ENCODE data around the gene CNGA4. TPM values are rescaled to one million over a fixed set of nuclear protein-coding genes. Genes with fewer than 3 reads are reported as not detected.
"Not testable (repeated sequence)": the region's sequence is repeated elsewhere in the genome, so short reads cannot be mapped to it uniquely, and the experiment has no call there.

CNGA4 gene
- total RNA-seq, 1 donor from 2014 or later: 0.12 TPM

GRCh38 chr11:6260207-6260726 lies 21.4 kb downstream of the CNGA4 start:
- no peak for DNase-seq (ENCODE audit: extremely low read depth, low read depth, low spot score)

- DNase-seq (ENCODE audit: extremely low read depth, low read depth, low spot score): no peak
Observed at GRCh38 chr11:6263662-6264061, 24.8 kb downstream of the CNGA4 start.

DNA sequence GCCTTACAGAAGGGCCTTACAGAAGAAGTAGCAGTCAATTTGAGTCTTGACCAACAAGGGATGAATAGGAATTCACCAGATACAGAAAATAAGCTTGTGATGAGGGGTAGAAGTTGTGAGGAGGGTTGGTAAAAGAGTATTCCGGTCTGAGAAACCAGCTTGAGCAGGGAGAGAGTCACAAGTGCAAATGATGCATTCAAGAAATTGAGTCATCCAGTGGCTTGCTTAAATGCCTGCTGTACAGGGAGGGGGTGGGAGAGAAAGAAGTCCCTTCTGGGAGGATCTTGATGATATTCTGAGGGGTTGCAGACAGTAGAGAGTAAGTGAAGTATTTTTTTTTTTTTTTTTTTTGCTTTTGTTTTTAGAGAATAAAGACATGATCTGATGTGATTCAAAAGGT lies 29.9 kb downstream of the CNGA4 start:
- DNase-seq (ENCODE audit: extremely low read depth, low read depth, low spot score): no peak

DNA sequence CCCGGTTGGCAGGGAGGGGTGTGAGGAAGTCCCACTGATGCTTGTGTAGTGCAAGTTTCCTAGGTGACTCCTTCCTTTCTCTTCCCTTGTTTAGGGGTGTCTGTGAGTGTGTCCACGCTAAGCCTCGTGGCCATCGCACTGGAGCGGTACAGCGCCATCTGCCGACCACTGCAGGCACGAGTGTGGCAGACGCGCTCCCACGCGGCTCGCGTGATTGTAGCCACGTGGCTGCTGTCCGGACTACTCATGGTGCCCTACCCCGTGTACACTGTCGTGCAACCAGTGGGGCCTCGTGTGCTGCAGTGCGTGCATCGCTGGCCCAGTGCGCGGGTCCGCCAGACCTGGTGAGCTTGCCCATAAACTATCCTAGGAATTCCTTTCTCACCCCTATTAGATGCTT lies 31.1 kb downstream of the CNGA4 start:
- no peak for DNase-seq (ENCODE audit: extremely low read depth, low read depth, low spot score)

- no peak for DNase-seq (ENCODE audit: extremely low read depth, low read depth, low spot score)
Observed at GRCh38 chr11:6270584-6271246, 31.8 kb downstream of the CNGA4 start.

- DNase-seq (ENCODE audit: extremely low read depth, low read depth, low spot score): no peak
Observed at GRCh38 chr11:6271598-6271997, 32.7 kb downstream of the CNGA4 start.

GRCh38 chr11:6273188-6273587 lies 34.3 kb downstream of the CNGA4 start:
- DNase-seq (ENCODE audit: extremely low read depth, low read depth, low spot score): no peak

DNA sequence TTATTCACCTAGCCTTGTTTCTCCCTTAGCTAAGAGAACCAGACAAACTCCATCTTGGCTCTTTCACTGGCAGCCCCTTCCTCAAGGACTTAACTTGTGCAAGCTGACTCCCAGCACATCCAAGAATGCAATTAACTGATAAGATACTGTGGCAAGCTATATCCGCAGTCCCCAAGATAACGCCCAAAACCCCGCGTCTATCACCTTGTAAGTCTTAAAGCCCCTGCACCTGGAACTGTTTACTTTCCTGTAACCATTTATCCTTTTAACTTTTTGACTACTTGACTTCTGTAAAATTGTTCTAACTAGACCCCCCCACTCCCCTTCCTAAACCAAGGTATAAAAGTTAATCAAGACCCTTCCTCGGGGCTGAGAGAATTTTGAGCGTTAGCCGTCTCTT lies 41.9 kb downstream of the CNGA4 start:
- DNase-seq (ENCODE audit: extremely low read depth, low read depth, low spot score): not testable (repeated sequence)

GRCh38 chr11:6283453-6284023 lies 44.6 kb downstream of the CNGA4 start:
- DNase-seq (ENCODE audit: extremely low read depth, low read depth, low spot score): no peak

GRCh38 chr11:6284250-6284649 lies 45.4 kb downstream of the CNGA4 start:
- DNase-seq (ENCODE audit: extremely low read depth, low read depth, low spot score): no peak

DNA sequence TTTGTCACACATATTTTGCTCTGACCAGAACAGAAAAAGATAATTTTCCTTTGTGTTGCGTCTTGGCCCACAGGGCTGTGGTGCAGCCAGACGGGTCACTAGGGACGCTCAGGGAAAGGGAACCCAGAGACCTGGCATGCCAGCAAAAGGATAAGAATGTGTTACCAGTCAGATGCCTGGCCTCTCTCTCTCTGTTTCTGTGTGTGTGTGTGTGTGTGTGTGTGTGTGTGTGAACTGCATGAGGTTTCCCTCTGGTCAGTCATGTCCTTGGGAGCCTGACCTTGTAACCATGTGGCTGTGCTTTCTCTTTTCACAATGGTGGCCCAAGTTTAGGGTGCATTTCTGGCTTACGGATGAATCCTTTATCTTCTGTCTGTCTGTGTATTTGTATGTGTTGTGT lies 46.1 kb downstream of the CNGA4 start:
- DNase-seq (ENCODE audit: extremely low read depth, low read depth, low spot score): no peak

Other genes starting within 250 kb of the CNGA4 start
- gene OR56A4, start 232.1 kb upstream of the CNGA4 start, total RNA-seq: not detected in 2 replicates
- gene OR56A1, start 208.3 kb upstream of the CNGA4 start, total RNA-seq: under 0.01 TPM in 1 of 2 replicates, not detected in the other
- not detected in 2 replicates for gene OR56B4, start 131.4 kb upstream of the CNGA4 start, total RNA-seq
- gene OR52B2, start 68.8 kb upstream of the CNGA4 start, total RNA-seq: not detected in 2 replicates
- gene OR52W1, start 39.9 kb upstream of the CNGA4 start, total RNA-seq: not detected in 2 replicates
- not detected in 2 replicates for gene C11orf42, start 33.5 kb upstream of the CNGA4 start, total RNA-seq
- 16.1 and 22.9 TPM in 2 replicates for gene FHIP1B, start 4.5 kb upstream of the CNGA4 start, total RNA-seq
- gene CCKBR, start 20.7 kb downstream of the CNGA4 start, total RNA-seq: not detected in 2 replicates
- gene CAVIN3, start 81.4 kb downstream of the CNGA4 start, total RNA-seq: 365 and 424 TPM in 2 replicates
- 89.0 and 90.5 TPM in 2 replicates for gene SMPD1, start 151.4 kb downstream of the CNGA4 start, total RNA-seq
- gene APBB1, start 180.0 kb downstream of the CNGA4 start, total RNA-seq: 36.3 and 46.7 TPM in 2 replicates
- 2.5 TPM in 1 of 2 replicates, not detected in the other for gene HPX, start 201.9 kb downstream of the CNGA4 start, total RNA-seq
- gene TRIM3, start 234.9 kb downstream of the CNGA4 start, total RNA-seq: 17.1 and 46.3 TPM in 2 replicates
- gene ARFIP2, start 242.2 kb downstream of the CNGA4 start, total RNA-seq: 46.2 and 60.3 TPM in 2 replicates
- gene TIMM10B, start 242.4 kb downstream of the CNGA4 start, total RNA-seq: 15.5 and 30.4 TPM in 2 replicates